Measurements from ENCODE around the gene FMC1.
A peak's percentile ranks its signal among the peaks of the same experiment; 100 is the strongest.
"Not testable (repeated sequence)": the region's sequence is repeated elsewhere in the genome, so short reads cannot be mapped to it uniquely, and the experiment has no call there.

The FMC1 gene

DNA sequence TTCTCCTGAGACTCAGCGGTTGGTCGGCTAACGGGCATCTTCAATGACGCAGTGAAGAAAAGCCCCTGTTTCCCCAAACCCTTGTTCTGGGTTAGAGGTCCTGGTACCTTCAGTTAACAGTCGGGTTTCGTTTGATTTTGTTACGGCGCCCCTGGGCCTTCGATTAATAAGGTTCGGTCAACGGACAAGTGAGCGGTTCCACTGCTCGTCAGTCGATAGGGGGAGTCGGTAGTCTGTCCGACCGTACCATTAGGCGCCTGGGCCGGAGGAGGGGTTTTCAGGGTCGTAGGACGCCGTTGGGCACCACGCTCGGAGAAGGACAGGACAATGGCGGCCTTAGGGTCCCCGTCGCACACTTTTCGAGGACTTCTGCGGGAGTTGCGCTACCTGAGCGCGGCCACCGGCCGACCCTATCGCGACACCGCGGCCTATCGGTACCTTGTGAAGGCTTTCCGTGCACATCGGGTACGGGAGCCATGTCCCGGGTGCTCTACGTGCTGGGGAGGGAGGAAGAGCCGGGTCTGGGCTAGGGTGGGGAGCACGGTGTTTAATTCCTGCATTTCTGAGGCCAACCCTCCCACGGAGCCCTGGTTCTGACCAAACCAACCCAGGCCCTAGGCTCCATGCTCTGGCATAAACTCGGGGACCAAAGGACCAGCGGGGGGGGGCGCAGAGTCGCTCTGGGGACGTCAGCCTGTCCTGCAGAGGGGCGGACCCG, at the start of gene FMC1:
TSS of gene FMC1 (plus strand) at position 280 of the 718 bp plus-strand sequence. CDS start at position 328, 48 bp downstream.
- DNase-seq (ENCODE audit: low read depth, low spot score), result peak; percentile 86

DNA sequence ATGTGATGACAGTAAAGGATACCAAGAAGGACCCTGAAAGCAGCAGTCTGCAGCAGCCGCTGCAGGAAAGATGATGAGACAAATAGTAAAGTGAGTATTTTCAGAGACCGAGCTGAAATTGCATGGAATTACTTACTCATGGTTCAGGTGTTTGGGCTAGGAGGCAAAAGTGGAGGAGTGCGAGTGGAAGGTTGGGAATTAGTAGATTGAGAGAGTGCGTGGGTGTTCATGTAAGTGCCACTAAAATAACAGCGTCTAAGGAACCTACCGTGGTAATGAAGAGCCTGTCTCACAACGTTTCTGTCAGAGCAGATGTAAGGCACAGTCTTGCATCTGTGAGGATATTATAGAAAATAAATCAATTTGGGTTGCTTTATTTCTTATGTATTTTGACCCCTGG, 48.3 kb upstream of the FMC1 start:
- DNase-seq (ENCODE audit: low read depth, low spot score), result no peak

DNA sequence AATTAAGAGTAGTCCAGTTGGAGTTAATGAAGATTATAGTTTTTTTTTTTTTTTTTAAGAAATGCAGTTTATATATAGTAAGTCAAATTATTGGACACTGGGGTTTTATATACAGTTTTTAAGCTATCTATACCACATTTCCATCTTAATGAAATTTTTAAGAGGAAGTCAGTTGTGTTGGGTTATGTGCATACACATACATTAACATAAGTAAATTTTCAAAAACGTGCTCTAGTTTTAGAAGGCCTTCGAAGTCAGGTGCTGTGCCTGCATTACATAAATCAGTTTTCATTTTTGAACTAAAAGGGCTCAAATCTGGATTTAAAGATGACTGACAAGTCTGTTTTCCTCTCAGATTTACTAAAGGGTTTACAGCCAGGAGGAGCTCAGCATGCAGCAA, 47.6 kb upstream of the FMC1 start:
- DNase-seq (ENCODE audit: low read depth, low spot score), result no peak

GRCh38 chr7:139294241-139294640, 46.9 kb upstream of the FMC1 start:
- no peak for DNase-seq (ENCODE audit: low read depth, low spot score)

- no peak for DNase-seq (ENCODE audit: low read depth, low spot score)
Observed at GRCh38 chr7:139294951-139295575, 46.1 kb upstream of the FMC1 start.

DNA sequence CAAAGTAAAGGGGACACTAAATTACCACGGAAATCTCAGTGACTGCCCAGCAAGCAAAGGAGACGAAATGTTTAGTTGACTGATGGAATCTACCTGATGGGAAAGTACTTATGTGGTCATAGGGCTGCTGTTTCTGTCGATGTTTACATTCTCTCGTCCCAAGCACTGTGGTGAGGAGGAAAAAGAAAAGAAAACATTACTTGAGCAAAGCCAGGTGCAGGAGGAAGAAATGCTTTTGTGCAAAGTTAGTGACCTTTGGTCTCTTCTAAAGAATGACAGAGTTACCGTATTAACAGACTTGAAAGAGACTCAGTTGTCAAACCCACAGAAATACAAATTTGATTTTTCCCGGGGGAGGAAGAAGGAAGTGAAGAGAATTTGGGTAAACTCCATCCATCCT, 43.3 kb upstream of the FMC1 start:
- no peak for DNase-seq (ENCODE audit: low read depth, low spot score)

DNA sequence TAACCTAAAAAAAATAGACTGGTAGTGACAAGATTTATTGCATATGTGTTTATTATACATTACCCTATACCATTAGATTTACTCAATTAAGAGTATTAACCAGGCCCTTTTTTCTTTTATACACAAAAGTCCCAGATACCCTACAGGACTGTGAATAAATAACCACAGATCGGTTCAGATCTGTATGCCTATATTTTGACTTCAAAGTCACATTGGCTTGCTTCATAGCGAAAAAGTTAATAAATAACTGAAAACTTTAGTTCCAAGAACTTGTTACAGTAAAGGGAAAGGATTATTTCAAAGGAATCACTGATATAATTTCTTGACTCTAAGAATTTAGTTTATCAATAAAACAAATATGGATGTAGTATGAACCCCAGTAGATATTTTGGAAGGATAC, 41.8 kb upstream of the FMC1 start:
- no peak for DNase-seq (ENCODE audit: low read depth, low spot score)

DNA sequence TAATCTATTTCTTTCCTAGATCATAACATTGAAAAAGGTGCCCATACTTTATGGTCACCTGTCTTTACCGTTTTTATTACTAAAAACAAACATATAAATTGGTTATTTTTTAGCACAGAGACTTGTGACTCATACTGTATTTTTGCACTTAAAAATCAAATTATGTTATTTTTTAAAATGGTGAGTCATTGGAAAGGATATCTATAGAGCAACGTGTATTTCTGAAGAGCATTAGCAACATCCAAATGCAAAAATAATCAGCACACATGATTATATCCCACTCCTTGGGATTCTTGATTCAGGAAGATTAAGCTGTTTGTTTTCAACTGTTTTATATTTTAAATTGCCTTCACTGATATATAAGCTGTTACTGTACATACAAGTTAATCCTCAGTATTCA, 40.7 kb upstream of the FMC1 start:
- DNase-seq (ENCODE audit: low read depth, low spot score), result no peak

GRCh38 chr7:139304517-139304916, 36.6 kb upstream of the FMC1 start:
- DNase-seq (ENCODE audit: low read depth, low spot score), result no peak

DNA sequence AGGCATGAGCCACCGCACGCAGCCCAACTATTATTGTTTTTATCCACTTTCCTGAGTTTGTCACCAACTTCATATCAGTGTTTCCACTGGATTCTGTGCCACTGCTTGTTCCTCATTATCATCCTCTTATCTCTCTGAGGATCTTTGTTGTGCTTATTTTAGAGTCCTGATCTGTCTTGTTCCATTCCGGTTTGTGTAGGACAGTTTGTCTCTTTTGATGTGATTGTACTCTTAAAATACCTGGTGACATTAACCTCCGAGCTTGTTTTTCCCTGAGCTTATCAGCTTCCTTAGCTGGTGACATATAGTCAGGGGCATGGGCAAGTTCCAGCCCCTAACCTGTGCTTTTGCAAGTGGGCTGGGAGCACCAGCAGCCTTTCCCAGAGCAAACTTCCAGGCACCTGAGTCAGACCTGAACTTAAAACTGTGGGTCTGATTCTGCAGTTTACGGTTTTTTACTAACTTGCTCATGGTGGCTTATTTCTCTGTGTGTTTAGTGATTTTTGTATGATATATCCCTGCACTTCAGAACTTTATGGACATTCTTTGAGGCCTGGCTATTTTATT, 23.1 kb upstream of the FMC1 start:
- no peak for DNase-seq (ENCODE audit: low read depth, low spot score)

- DNase-seq (ENCODE audit: low read depth, low spot score), result no peak
Observed at GRCh38 chr7:139321071-139321745, 19.9 kb upstream of the FMC1 start.

DNA sequence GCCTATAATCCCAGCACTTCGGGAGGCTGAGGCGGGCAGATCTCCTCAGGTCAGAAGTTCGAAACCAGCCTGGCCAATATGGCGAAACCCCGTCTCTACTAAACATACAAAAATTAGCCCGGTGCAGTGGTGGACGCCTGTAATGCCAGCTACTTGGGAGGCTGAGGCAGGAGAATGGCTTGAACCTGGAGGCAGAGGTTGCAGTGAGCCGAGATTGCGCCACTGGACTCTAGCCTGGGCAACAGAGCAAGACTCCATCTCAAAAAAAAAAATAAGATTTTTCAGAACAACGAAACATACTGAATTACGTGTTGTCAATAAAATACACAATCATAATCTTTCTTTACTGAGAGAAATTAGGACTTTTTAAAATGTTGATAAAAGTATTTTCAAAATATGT, 16.4 kb upstream of the FMC1 start:
- DNase-seq (ENCODE audit: low read depth, low spot score), result not testable (repeated sequence)

- peak; percentile 4 for DNase-seq (ENCODE audit: low read depth, low spot score)
Observed at GRCh38 chr7:139328375-139328774, 12.8 kb upstream of the FMC1 start.

- no peak for DNase-seq (ENCODE audit: low read depth, low spot score)
Observed at GRCh38 chr7:139329119-139329518, 12.0 kb upstream of the FMC1 start.

DNA sequence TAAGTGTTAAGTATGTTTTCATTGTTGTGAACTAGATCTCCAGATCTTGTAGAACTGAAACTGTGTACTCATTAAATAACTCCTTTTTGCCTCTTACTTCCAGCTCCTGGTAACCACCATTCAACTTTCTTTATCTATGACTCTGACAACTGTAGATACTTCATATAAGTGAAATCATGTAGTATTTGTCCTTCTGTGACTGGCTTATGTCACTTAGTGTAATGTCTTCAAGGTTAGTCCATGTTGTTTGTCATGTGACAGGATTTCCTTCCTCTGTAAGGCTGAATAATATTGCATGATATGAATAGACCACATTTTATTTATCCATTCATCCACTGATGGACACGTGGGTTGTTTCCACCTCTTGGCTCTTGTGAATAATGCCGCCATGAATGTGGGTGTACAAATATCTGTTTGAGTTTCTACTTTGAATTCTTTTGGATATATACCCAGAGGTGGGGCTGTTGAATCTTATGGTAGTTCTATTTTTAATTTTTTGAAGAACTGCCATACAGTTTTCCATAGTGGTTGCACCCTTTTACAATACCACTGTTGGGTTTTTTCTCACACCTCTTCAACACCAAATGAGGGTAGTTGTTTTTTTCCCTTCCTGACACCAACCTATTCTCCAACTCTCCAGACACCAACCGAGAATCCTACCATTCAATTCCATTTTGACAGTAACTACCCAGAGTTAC, 10.7 kb upstream of the FMC1 start:
- no peak for DNase-seq (ENCODE audit: low read depth, low spot score)

DNA sequence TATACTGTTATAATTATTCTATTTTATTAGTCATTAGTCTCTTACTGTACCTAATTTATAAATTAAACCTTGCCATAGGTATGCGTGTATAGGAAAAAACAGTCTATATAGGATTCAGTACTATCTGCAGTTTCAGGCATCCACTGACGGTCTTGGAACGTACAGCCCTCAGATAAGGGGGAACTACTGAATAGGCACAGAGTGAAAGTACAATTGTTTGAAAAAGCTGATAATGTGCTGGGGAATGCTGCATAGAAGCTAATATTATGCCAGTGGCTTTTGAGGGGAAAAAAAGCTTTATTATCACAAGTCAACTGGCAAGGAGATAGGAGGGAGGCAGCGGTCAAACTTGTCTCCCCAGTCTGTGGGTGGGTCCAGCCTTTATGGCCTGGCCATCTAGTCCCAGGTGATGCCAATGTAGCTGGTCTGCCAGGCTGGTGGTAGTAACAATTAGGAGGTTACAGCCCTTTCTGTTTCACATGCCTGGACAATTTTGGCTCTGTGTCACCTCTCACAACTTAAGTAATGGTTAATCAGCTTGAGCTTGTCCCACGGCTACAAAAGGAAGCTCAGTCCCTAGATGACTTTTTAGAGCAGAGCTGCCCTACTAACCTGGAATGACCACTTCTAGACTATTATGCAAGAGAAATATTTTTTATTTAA, 8.3 kb upstream of the FMC1 start:
- no peak for DNase-seq (ENCODE audit: low read depth, low spot score)

DNA sequence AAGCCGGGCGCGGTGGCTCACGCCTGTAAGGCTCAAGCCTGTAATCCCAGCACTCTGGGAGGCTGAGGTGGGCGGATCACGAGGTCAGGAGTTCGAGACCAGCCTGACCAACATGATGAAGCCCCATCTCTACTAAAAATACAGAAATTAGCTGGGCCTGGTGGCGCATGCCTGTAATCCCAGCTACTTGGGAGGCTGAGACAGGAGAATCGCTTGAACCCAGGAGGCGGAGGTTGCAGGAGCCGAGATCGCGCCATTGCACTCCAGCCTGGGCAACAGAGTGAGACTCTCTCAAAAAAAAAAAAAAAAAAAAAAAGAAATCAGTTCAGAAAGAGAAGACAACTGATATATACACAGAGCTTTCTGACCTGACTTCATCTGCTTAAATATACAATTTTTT, 7.7 kb upstream of the FMC1 start:
- DNase-seq (ENCODE audit: low read depth, low spot score), result not testable (repeated sequence)

- DNase-seq (ENCODE audit: low read depth, low spot score), result no peak
Observed at GRCh38 chr7:139334399-139335150, 6.6 kb upstream of the FMC1 start.

GRCh38 chr7:139339025-139339424, 2.1 kb upstream of the FMC1 start:
- no peak for DNase-seq (ENCODE audit: low read depth, low spot score)

- DNase-seq (ENCODE audit: low read depth, low spot score), result no peak
Observed at GRCh38 chr7:139339698-139340036, 1.5 kb upstream of the FMC1 start.
